Daoy (cell line): ENCODE measurements around the gene UBE2L6. TPM values are rescaled to one million over a fixed set of nuclear protein-coding genes. Genes with fewer than 3 reads are reported as not detected.

Experiments used
- DNase-seq: peaks from one replicate; pipeline ENCODE4 v3.0.0-alpha.2; 2015; ENCODE audit warnings: low read depth
- total RNA-seq: library from RNA; depleted of rRNA; stranded (reverse); fragments of >200 nt; shearing (Covaris generic); gene quantifications from 2 replicates; pipeline ENCODE4 v1.2.3, GENCODE V29; 2014

Gene UBE2L6
- total RNA-seq, 1 experiment from 2014 or later, result 29.8 TPM

- no peak for DNase-seq
Measured at GRCh38 chr11:57530215-57530595, 37.3 kb downstream of the UBE2L6 start.

GRCh38 chr11:57529012-57529411 is 38.5 kb downstream of the UBE2L6 start:
- no peak for DNase-seq

GRCh38 chr11:57527056-57527631 is 40.3 kb downstream of the UBE2L6 start:
- peak; percentile 57 for DNase-seq

GRCh38 chr11:57523419-57523818 is 44.1 kb downstream of the UBE2L6 start:
- DNase-seq, result no peak

- DNase-seq, result no peak
Measured at GRCh38 chr11:57521116-57521515, 46.4 kb downstream of the UBE2L6 start.

- no peak for DNase-seq
Measured at GRCh38 chr11:57516061-57516443, 51.4 kb downstream of the UBE2L6 start.

GRCh38 chr11:57515332-57516060 is 52.0 kb downstream of the UBE2L6 start, which contains the start of gene SLC43A1:
TSS of gene SLC43A1 (minus strand) at chr11:57515702. CDS start at chr11:57514111, 1,591 bp downstream.
- peak; percentile 54 for DNase-seq

GRCh38 chr11:57514538-57515331 is 52.7 kb downstream of the UBE2L6 start:
- DNase-seq, result peak; percentile 52

GRCh38 chr11:57513911-57514537 is 53.4 kb downstream of the UBE2L6 start:
- DNase-seq, result no peak

GRCh38 chr11:57513452-57513795 is 54.0 kb downstream of the UBE2L6 start:
- DNase-seq, result no peak

GRCh38 chr11:57512646-57513451 is 54.6 kb downstream of the UBE2L6 start:
- no peak for DNase-seq

GRCh38 chr11:57511741-57512430 is 55.6 kb downstream of the UBE2L6 start:
- no peak for DNase-seq

GRCh38 chr11:57508341-57509170 is 58.9 kb downstream of the UBE2L6 start:
- no peak for DNase-seq

GRCh38 chr11:57506522-57506921 is 61.0 kb downstream of the UBE2L6 start:
- DNase-seq, result no peak

GRCh38 chr11:57504511-57504910 is 63.0 kb downstream of the UBE2L6 start:
- no peak for DNase-seq

GRCh38 chr11:57502870-57503269 is 64.6 kb downstream of the UBE2L6 start:
- no peak for DNase-seq

- no peak for DNase-seq
Measured at GRCh38 chr11:57502376-57502775, 65.1 kb downstream of the UBE2L6 start.

GRCh38 chr11:57501953-57502352 is 65.5 kb downstream of the UBE2L6 start:
- DNase-seq, result no peak
